HG03520 (cell line): ENCODE data around the gene TUBB6.

Experiments
- ATAC-seq: cut with Tn5 transposase; IDR thresholded peaks from one replicate; pipeline ENCODE4 v1.9.1; 2021; ENCODE audit warnings: mild to moderate bottlenecking, moderate library complexity; ENCODE audit not compliant: unreplicated experiment

The TUBB6 gene

GRCh38 chr18:12313530-12314245 is 5.6 kb downstream of the TUBB6 start:
- ATAC-seq = no peak

GRCh38 chr18:12314591-12315305 is 6.7 kb downstream of the TUBB6 start:
- ATAC-seq = no peak

GRCh38 chr18:12315490-12315889 is 7.4 kb downstream of the TUBB6 start:
- ATAC-seq = no peak

GRCh38 chr18:12315911-12316310 is 7.9 kb downstream of the TUBB6 start:
- ATAC-seq = no peak

DNA sequence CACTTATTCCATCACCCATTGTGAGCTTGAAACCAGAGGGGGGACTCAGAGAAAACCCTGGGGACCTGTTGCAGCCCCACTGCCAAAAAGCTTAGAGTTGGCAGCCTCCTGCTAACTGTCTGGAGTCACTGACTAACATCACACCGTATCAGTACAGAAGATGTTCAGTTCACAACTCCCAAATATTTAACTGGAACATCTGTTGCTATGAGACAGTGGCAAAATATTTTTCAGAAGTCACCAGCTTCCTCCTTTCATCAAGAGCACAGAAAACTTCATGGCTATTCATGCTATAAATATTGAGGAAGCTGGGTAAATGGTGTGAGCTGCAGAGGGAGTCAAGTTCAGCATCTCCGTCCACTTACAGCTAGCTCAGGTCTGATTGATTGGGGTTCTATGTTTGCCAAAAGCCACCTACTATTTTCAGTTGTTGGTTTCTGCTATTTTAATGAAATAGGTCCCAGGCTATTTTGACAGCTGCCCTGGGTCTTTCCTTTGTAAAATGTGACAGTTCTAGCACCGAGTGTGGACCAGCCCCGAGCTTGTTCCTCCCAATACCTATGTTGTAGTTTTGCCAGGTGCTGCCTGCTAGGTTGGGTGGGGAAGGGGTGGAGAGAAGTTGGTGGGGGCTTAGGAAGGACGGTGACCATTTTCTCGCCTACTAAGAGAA is 9.8 kb downstream of the TUBB6 start:
- no peak for ATAC-seq

DNA sequence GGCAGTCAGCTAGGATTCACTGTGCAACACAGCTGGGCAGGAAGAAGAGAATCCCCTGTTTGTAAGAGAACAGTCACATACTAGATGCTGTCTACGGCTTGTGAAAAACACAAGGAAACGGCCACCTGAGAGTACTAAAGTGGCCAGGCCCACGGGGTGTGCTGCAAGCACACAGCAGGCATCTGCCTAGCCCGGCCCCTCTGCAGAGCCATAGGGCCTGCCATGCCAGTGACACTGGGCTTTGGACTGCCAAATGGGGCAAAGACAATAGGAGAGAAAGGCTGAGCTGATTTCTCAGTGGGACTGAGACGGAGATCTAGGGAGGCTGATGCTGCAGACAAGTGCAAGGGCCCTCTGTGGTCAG is 10.3 kb downstream of the TUBB6 start:
- no peak for ATAC-seq

DNA sequence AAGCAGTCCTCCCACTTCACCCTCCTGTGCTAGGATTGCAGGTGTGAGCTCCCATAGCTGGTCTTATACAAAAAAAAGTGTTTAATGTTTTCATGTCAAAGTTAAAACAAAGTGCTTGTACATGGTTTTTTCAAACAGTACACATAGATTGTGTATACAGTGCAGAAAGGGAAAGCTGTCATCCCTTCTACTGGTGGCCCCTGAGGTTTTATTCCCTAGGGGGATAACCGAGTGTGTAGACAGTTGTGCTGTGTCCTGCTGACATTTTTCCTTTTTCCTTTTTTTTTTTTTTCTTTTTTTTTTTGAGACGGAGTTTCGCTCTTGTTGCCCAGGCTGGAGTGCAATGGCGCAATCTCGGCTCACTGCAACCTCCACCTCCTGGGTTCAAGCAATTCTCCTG is 10.8 kb downstream of the TUBB6 start:
- ATAC-seq = no peak

- ATAC-seq = no peak
Measured at GRCh38 chr18:12321333-12321732, 13.3 kb downstream of the TUBB6 start.

- ATAC-seq = no peak
Measured at GRCh38 chr18:12324991-12325725, 17.1 kb downstream of the TUBB6 start.

DNA sequence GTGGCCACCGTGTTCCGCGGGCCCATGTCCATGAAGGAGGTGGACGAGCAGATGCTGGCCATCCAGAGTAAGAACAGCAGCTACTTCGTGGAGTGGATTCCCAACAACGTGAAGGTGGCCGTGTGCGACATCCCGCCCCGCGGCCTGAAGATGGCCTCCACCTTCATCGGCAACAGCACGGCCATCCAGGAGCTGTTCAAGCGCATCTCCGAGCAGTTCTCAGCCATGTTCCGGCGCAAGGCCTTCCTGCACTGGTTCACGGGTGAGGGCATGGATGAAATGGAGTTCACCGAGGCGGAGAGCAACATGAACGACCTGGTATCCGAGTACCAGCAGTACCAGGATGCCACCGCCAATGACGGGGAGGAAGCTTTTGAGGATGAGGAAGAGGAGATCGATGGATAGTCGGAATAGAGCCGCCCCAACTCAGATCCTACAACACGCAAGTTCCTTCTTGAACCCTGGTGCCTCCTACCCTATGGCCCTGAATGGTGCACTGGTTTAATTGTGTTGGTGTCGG is 17.7 kb downstream of the TUBB6 start:
- no peak for ATAC-seq

DNA sequence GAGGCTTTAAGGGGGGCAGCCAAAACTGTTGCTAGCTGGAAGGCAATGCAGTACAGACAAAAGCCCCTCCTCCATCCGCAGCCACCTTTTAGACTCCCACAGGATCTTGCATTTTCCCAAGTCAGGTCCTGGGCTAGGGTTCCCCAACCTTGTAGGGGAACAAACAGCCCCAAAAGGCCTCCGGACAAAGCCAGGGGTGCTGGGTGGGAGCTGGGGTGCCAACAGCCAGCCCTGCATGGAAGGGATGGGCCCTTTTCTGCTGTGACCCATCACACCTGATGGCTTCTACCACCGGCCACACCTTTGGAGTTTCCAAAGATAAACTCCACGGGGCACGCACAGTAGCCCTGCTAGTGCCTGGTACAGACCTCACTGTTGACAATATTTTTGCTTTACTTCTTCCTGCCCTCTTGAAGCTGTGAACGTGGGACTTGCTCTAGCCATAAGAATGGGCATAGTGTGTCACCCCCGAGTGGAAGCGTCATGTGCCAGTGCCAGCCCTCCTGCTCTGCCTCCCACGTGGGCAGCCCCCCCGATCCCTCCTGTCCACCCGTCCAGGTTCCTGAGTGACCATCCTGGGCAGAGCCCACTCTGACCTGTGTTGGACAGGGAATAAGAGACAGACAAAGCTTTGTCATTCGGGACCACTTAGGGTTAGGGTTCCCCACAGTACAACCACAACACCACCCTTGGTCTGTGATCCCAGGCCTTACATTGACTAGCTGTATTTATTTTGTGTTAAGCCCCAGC is 18.8 kb downstream of the TUBB6 start:
- no peak for ATAC-seq

DNA sequence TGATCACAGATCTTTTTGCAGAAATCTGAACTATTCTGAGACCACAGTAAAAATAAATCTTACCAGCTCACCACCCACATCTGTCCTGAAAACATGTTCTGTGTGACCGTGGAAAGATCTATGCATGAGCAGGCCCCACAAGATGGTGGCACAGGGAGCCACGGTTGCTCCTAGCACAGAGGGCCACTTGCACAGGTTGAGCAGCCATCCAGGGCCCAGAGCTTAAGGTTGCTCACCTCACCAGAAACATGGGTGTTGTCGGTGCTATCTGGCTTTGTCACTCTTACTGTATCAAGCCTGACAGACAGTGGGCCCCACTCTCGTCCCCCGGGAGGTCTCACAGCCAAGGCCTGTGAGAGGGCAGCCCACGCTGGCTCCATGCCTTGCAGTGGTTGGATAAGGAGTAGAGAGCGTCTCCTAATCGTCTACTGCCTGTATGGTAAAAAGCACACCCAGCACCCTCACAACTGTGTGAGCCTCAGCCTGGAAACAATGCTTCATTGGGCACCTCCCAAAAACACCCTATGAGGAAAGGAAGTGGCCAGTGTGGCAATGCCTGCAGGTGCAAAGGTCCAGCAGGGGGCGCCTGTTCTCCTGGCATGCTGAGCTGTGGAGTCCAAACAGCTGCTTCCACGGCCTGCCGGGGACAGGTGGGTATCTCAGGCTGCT is 19.6 kb downstream of the TUBB6 start:
- ATAC-seq = no peak

DNA sequence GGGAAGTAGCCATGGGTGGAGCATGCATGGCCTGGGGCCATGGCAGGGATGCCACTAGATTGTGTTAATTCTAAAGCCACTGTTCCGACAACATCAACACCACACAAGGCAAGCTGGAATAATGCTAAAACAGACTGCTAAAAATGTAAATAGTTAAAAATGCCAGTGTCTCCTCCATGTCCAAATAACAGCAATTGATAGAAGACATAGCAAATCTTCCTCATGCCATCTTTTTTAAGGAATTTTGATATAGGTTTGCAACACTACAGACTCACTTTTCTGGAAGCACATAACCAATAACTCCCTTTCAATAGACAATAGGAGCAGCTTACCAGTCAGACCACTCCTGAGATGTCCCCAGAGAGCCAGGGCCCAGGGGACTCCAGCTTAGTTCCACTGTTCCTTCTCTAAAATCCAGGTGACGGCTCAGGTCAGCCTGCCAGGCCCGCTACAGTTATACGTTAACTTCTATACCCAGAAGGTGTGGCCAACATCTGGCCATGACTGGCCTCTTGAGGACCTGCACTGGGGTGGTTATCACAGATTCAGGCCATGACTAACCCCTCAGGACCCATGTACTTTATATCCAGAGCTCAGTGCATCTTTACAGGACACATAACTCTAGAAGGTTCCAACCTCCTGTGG is 20.3 kb downstream of the TUBB6 start:
- no peak for ATAC-seq

- no peak for ATAC-seq
Measured at GRCh38 chr18:12329125-12329698, 21.2 kb downstream of the TUBB6 start.

DNA sequence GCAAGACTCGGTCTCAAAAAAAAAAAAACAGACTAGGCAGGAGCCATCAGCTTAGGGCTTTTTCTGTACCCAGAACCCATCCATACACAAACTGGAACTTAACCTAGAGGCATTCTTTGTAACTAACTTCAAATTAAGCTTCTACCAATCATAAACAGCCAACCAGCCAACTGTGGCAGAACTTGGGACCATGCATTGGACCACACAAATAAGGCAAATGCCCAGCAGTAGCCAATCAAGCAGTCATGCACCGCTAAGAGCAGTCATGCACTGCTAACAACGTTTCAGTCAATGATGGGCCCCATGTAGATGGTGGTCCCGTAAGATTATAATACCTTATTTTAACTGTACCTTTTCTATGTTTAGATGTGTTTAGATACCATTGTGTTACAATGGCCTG is 22.7 kb downstream of the TUBB6 start:
- ATAC-seq = no peak

DNA sequence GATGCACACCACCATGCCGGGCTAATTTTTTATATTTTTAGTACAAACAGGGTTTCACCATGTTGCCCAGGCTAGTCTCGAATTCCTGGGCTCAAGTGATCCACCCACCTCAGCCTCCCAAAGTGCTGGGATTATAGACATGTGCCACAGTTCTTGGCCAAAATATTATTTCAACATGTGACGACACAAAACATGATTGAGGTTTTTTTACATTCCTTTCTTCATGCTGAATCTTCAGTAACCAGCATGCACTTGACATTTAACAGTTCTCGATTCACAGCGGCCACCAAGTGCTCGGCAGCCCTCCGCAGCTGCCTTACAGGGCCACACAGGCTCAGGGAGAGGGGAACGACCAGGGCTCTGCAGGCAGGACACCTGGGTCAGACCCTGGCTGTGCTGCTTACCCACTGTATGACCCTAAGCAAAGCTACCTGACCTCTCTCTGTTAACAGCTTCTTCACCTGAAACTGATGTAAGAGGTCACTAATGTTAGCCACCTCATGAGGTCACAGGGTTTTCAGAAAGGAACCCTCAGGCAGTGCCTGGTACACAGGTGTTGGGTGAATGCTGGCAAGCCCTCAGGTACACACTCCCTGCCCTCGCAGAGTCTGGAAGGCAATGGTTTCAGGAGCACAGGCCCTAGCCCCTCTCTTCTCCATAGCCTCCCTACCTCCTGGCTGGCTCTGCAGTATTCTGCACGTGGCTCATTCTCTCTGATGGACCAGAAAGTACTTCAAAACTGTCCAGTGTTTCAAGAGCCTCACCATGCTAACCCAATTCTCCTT is 25.7 kb downstream of the TUBB6 start:
- ATAC-seq = no peak

- no peak for ATAC-seq
Measured at GRCh38 chr18:12334366-12334808, 26.3 kb downstream of the TUBB6 start.

DNA sequence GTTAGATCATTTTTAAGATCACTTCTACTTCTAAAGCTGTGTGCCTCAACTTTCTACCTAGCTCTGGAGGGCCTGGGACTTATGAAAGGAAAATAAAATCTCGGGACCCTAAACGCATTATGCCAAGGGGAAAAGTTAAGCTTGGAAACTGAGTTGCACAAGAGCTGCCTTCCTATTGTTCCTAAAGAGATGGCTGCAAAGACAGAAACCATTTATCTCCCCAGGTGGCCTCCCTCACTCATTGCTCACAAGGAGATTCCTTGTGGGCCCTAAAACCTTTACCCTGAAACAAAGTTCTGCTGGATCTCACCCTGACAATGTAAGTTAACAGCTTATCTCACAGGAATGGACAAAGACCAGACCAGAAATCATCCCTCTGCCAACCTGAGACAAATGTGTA is 26.8 kb downstream of the TUBB6 start:
- ATAC-seq = no peak
